ENCODE results near the gene TMOD4.

The TMOD4 gene

DNA sequence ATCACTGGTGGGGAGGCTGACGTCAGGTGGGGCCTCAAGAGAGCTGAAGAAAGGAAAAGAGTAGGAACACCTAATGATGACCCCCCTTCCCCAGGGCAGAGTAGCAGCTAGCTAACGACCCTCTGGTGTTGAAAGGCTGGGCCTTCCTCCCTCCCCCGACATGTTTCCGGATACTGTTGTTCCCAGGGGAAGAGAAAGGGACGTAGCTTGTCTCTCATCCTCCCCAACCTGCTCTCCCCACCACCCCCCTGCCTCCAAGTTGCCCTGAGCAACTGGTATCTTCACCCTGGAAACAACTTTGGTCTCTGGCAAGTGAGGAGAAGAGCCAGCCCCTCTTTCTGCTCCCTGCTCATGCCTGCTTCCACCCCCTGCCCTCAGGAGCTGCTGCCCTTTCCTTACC lies 31.8 kb downstream of the TMOD4 start:
- DNase-seq (ENCODE audit: low read depth, low spot score): no peak
- TF ChIP-seq, protein P1, sequence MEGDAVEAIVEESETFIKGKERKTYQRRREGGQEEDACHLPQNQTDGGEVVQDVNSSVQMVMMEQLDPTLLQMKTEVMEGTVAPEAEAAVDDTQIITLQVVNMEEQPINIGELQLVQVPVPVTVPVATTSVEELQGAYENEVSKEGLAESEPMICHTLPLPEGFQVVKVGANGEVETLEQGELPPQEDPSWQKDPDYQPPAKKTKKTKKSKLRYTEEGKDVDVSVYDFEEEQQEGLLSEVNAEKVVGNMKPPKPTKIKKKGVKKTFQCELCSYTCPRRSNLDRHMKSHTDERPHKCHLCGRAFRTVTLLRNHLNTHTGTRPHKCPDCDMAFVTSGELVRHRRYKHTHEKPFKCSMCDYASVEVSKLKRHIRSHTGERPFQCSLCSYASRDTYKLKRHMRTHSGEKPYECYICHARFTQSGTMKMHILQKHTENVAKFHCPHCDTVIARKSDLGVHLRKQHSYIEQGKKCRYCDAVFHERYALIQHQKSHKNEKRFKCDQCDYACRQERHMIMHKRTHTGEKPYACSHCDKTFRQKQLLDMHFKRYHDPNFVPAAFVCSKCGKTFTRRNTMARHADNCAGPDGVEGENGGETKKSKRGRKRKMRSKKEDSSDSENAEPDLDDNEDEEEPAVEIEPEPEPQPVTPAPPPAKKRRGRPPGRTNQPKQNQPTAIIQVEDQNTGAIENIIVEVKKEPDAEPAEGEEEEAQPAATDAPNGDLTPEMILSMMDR (IDR thresholded peaks at IDR 0.05; ENCODE audit: low read depth, low read length): no peak
- in situ Hi-C loops (cut with HindIII; ENCODE audit: low sequenced_read_pairs): no loop called here

DNA sequence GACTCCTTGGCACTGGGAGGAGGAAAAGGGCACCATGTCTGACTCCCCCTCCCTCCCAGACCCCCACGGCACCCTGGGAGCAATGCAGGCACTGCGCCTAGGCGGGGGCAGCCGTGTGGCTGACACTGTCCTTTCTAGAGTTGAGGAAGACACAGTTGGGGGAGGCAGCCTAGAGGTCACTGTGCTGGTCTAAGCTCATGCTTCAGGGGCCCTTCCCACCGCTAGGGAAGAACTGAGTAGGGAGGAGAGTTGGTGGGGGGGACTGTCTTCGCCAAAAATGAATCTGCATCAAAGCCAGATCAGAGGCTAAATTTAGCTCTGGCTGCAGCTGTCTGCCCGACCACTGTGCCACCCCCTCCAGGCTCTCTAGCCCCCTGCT lies 32.7 kb downstream of the TMOD4 start:
- DNase-seq (ENCODE audit: low read depth, low spot score): no peak
- in situ Hi-C loops (cut with HindIII; ENCODE audit: low sequenced_read_pairs): no loop called here
- no peak overlapping the region for H3K4me3 ChIP-seq (ENCODE audit: low read depth, low read length)
- TF ChIP-seq, protein P1 (IDR thresholded peaks at IDR 0.05; ENCODE audit: low read depth, low read length): no peak

More for the DNA sequence above, 31.8 kb downstream of the TMOD4 start:
- no peak overlapping the region for H3K4me3 ChIP-seq (ENCODE audit: low read depth, low read length)

DNA sequence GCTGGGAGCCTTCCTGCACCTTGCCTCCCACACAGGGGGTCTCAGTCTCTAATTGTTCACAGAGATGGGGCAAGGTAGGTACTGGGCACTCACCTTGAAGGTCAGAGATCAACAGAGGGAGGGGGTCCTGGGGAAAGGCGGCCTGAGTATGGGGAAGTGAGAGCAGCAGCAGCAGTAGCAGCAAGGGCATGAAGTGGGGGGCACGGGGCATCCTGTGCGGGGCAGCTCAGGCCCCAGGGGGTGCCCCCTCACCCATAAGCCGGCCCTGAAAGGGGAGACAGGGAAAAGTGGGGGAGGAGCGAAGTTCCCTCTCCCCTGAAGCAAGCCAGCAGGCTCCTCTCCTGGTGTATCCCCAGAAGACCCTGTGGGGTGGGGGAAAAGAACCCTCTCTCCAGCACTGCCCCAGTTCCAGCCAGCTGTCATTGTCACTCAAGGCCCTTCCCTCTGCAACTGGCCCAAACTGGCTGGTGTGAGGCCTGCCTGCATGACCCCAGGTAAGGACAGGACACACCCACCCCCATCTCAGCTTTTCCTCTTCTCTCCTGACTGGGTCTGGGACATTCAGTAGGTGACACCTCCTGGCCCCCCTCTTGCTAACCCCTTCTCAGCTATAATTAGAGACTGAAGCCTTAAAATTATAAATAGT lies 33.2 kb downstream of the TMOD4 start:
- TF ChIP-seq, protein P1 (IDR thresholded peaks at IDR 0.05; ENCODE audit: low read depth, low read length): no peak
- H3K4me3 ChIP-seq (ENCODE audit: low read depth, low read length): no peak overlapping the region
- no peak for DNase-seq (ENCODE audit: low read depth, low spot score)
- in situ Hi-C loops (cut with HindIII; ENCODE audit: low sequenced_read_pairs): no loop called here

DNA sequence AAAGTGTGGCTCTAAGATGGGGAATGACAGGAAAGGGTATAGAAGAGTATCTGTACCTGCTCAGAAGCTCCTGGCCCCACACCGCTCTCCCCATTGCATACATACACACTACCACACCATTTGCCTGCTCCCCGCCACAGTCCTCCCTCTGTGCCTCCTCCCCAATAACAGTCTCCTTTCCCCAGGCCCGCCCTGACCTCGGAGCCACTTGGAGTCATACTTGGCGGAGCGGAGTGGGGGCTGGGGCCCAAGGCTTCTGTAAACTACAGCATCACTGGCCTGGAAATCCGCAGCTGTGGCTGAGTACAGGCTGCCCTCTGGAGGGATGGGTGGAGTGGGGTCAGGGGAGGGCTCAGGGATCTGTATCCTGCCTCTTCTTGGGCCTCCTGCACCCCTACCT lies 38.0 kb downstream of the TMOD4 start:
- in situ Hi-C loops (cut with HindIII; ENCODE audit: low sequenced_read_pairs): no loop called here
- TF ChIP-seq, protein P1 (IDR thresholded peaks at IDR 0.05; ENCODE audit: low read depth, low read length): no peak
- no peak overlapping the region for H3K4me3 ChIP-seq (ENCODE audit: low read depth, low read length)
- no peak for DNase-seq (ENCODE audit: low read depth, low spot score)

DNA sequence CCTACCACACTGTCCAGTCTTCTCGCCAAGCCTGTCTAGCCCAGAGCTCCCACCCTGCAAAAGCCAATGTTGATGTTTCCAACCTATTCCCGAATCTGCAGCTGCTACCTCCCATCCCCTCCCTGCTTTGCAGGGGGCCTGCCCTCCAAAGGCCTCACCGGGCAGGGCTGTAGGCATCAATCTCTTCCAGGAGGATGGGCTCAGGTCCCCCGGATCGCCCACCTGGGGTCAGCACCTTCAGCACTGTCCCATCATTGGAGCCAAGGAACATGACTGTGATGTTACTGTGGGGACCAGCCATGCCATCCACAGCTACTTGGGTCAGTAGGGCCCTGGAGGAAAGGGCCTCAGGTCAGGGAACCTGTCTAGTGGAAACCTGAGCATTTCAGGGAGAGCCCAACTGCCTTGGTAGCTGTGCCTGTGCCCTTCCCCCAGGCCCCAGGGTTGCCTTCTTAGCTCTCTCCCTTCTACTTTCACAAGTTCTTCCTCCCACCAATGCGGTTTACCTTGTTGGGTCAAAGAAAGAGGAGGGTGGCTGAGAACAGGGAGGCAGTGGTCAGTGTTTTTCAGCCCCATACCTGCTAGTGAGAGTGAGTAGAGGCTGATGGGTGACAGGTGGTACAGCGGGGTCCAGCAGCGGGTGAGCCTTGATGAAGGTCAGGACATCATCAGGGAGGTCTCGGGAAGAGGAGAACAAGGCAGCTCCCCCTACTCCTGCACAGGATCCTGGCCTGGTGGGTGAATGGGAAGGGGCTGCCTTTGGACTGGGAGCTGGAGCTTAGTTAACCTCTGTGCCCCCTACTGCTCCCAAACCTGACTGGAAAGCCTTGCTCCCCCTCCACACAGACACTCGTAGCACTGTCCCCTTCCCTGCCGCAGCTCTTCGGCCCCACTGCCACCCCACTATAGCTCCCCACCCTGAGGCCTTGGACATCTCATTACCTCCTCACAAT lies 40.1 kb downstream of the TMOD4 start:
- no peak overlapping the region for H3K4me3 ChIP-seq (ENCODE audit: low read depth, low read length)
- in situ Hi-C loops (cut with HindIII; ENCODE audit: low sequenced_read_pairs): no loop called here
- TF ChIP-seq, protein P1 (IDR thresholded peaks at IDR 0.05; ENCODE audit: low read depth, low read length): no peak
- DNase-seq (ENCODE audit: low read depth, low spot score): no peak

DNA sequence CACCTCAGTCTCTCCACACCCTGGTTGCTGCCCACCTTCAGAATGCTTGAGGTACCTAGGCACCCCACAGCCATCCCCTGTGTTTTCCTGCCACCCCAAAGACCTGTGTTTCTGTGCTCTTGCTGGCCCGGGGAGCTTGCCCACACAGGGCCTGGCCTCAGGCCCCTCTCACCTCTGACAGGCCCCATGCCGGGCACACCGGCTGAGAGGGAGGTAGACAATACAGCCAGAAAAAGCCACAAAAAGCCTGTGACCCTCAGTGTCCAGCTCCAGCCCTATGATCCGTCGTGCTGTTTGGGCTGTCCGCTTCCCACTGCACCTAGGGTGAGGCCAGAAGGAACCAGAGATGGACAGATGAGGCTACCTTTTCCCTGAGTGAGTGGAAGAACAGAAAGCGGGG lies 40.8 kb downstream of the TMOD4 start:
- no peak overlapping the region for H3K4me3 ChIP-seq (ENCODE audit: low read depth, low read length)
- in situ Hi-C loops (cut with HindIII; ENCODE audit: low sequenced_read_pairs): no loop called here
- DNase-seq (ENCODE audit: low read depth, low spot score): no peak
- TF ChIP-seq, protein P1 (IDR thresholded peaks at IDR 0.05; ENCODE audit: low read depth, low read length): no peak

Data from astrocyte of the spinal cord (primary cell).